HepG2 (cell line): ENCODE data around the gene CCDC3.

Experiments used
- ELF4 ChIP-seq: sonication (generic); formaldehyde crosslinking; IDR thresholded peaks from 2 replicates; pipeline ENCODE4 v1.5.0; 2020; ENCODE audit warnings: missing genetic modification reagents, mild to moderate bottlenecking, moderate library complexity, borderline replicate concordance
- HOXD1 ChIP-seq: sonication (generic); formaldehyde crosslinking; IDR thresholded peaks from 2 replicates; pipeline ENCODE4 v1.5.0; 2020; ENCODE audit warnings: missing genetic modification reagents
- RBM22 ChIP-seq: fragments of 200-400 bp; formaldehyde crosslinking; optimal IDR thresholded peaks from 2 replicates; pipeline ENCODE3; 2017; ENCODE audit warnings: mild to moderate bottlenecking, low read length, moderate library complexity
- ZFP36L1 ChIP-seq: sonication (generic); formaldehyde crosslinking; IDR thresholded peaks from 2 replicates; pipeline ENCODE4 v1.8.0; 2022; ENCODE audit warnings: mild to moderate bottlenecking, missing genetic modification reagents, moderate library complexity
- ZNF354B ChIP-seq: sonication (generic); formaldehyde crosslinking; IDR thresholded peaks from 2 replicates; pipeline ENCODE4 v1.8.0; 2022; ENCODE audit warnings: mild to moderate bottlenecking, missing genetic modification reagents
- TF ChIP-seq, protein P1 (sequence below): sonication (generic); formaldehyde crosslinking; conservative IDR thresholded peaks from 2 replicates; pipeline ENCODE4 v1.4.0; 2020; ENCODE audit warnings: missing genetic modification reagents
- TF ChIP-seq, protein P2 (sequence below): sonication (generic); formaldehyde crosslinking; conservative IDR thresholded peaks from 2 replicates; pipeline ENCODE4 v1.5.0; 2020; ENCODE audit warnings: missing genetic modification reagents

DNA sequence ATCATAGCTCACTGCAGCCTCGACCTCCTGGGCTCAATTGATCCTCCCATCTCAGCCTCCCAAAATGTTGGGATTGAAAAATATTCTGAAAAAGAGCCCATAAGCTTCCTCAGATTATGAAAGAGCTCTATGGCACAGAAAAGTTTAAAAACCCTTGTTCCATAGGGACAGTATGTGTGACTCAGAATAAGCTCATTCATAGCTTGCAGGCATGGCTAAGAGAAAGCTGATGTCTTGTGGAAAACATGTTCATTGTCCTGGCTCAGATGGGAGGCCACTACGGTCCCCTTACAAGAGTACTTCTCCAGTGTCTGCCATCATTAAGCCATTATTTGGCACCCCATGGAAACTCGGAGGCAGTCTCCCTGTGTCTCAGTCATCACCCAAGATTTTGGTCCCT lies 64.0 kb downstream of the CCDC3 start:
- TF ChIP-seq, protein P1, sequence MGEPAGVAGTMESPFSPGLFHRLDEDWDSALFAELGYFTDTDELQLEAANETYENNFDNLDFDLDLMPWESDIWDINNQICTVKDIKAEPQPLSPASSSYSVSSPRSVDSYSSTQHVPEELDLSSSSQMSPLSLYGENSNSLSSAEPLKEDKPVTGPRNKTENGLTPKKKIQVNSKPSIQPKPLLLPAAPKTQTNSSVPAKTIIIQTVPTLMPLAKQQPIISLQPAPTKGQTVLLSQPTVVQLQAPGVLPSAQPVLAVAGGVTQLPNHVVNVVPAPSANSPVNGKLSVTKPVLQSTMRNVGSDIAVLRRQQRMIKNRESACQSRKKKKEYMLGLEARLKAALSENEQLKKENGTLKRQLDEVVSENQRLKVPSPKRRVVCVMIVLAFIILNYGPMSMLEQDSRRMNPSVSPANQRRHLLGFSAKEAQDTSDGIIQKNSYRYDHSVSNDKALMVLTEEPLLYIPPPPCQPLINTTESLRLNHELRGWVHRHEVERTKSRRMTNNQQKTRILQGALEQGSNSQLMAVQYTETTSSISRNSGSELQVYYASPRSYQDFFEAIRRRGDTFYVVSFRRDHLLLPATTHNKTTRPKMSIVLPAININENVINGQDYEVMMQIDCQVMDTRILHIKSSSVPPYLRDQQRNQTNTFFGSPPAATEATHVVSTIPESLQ, result no peak
- no peak for TF ChIP-seq ZFP36L1 (CRISPR knock-in tag)
- TF ChIP-seq, protein P2, sequence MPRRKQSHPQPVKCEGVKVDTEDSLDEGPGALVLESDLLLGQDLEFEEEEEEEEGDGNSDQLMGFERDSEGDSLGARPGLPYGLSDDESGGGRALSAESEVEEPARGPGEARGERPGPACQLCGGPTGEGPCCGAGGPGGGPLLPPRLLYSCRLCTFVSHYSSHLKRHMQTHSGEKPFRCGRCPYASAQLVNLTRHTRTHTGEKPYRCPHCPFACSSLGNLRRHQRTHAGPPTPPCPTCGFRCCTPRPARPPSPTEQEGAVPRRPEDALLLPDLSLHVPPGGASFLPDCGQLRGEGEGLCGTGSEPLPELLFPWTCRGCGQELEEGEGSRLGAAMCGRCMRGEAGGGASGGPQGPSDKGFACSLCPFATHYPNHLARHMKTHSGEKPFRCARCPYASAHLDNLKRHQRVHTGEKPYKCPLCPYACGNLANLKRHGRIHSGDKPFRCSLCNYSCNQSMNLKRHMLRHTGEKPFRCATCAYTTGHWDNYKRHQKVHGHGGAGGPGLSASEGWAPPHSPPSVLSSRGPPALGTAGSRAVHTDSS (CRISPR knock-in tag), result no peak
- TF ChIP-seq ELF4 (CRISPR knock-in tag), result no peak
- no peak for TF ChIP-seq RBM22
- TF ChIP-seq HOXD1 (CRISPR knock-in tag), result no peak
- TF ChIP-seq ZNF354B (CRISPR knock-in tag), result no peak
